A549 (cell line): ENCODE data around the gene FUT1. TPM values are rescaled to one million over a fixed set of nuclear protein-coding genes. Genes with fewer than 3 reads are reported as not detected.

Experiments used
- ATAC-seq, 2 experiments: fragments of 200-7000 bp in 1 of 2; fragments of >200 bp in 1 of 2; cut with Nextera tagmentation in 1 of 2; cut with Tn5 transposase in 1 of 2; 3 replicates each; pipeline versions ENCODE4 v1.8.0 to v1.9.1; 2018 to 2020; ENCODE audit warnings: mild to moderate bottlenecking in 1 of 2, moderate library complexity in 1 of 2
- CTCF ChIA-PET: fragments of 300-600 bp; sonication (Branson Sonifier 250); formaldehyde crosslinking; extraction: SDS; loops from one replicate; lab custom pipeline; 2021; ENCODE audit warnings: antibody characterized with exemption, inconsistent platforms; lab: Yijun Ruan, JAX
- POLR2A ChIA-PET: fragments of 350-600 bp; formaldehyde crosslinking; extraction: SDS; loops from one replicate; lab custom pipeline; 2021; ENCODE audit warnings: antibody characterized with exemption, inconsistent platforms; lab: Yijun Ruan, JAX
- DNase-seq, 2 experiments: peaks; one replicate each; pipeline versions ENCODE4 v3.0.0 to v3.0.0-alpha.2; 2011 to 2016; ENCODE audit warnings: low read depth in 1 of 2, low spot score in 1 of 2
- FAIRE-seq: peaks from 2 replicates; lab custom pipeline; 2011; peaks lifted over from hg19 to GRCh38; lab: Jason Lieb, UNC
- H3K27ac ChIP-seq, 2 experiments: fragments of >200 bp; sonication (Bioruptor Twin); formaldehyde crosslinking; 3 replicates each; pipeline ENCODE4 v1.5.1; 2016 to 2017
- H3K4me1 ChIP-seq: fragments of >200 bp; sonication (Bioruptor Twin); formaldehyde crosslinking; 3 replicates; pipeline ENCODE4 v1.6.1; 2016
- H3K4me2 ChIP-seq: fragments of >200 bp; sonication (Bioruptor Twin); formaldehyde crosslinking; 3 replicates; pipeline ENCODE4 v1.6.1; 2016
- H3K4me3 ChIP-seq: fragments of >200 bp; sonication (Bioruptor Twin); formaldehyde crosslinking; 3 replicates; pipeline ENCODE4 v1.5.1; 2016
- H3K9me3 ChIP-seq: fragments of >200 bp; sonication (Bioruptor Twin); formaldehyde crosslinking; 3 replicates; pipeline ENCODE4 v1.6.1; 2016
- CEBPB ChIP-seq, 2 experiments: fragments of >200 bp in 1 of 2; sonication (Bioruptor Twin) in 1 of 2; formaldehyde crosslinking in 1 of 2; IDR thresholded peaks; 2 replicates each; pipeline ENCODE4 v1.6.1; 2012 to 2016
- CTCF ChIP-seq: fragments of >200 bp; sonication (Bioruptor Twin); formaldehyde crosslinking; IDR thresholded peaks from 3 replicates; pipeline ENCODE4 v1.5.1; 2016
- EHF ChIP-seq: fragments of 250-450 bp; sonication (Bioruptor Pico); IDR thresholded peaks from 2 replicates; pipeline ENCODE4 v1.5.0; 2020; ENCODE audit warnings: mild to moderate bottlenecking
- EHMT2 ChIP-seq: fragments of 200-600 bp; sonication (generic); IDR thresholded peaks from 2 replicates; pipeline ENCODE4 v1.6.1; 2016; ENCODE audit warnings: antibody characterized with exemption, low read depth, mild to moderate bottlenecking, moderate library complexity
- ELK1 ChIP-seq: fragments of 150-350 bp; IDR thresholded peaks from 2 replicates; pipeline ENCODE4 v1.6.1; 2014; ENCODE audit warnings: low read depth, mild to moderate bottlenecking, low read length
- HES2 ChIP-seq: fragments of >200 bp; sonication (Bioruptor Twin); formaldehyde crosslinking; IDR thresholded peaks from 2 replicates; pipeline ENCODE4 v1.6.1; 2016
- HEYL ChIP-seq: fragments of 250-450 bp; sonication (Bioruptor Pico); IDR thresholded peaks from 2 replicates; pipeline ENCODE4 v1.8.0; 2021; ENCODE audit warnings: mild to moderate bottlenecking, moderate library complexity
- KDM1A ChIP-seq: fragments of 200-600 bp; sonication (generic); IDR thresholded peaks from 2 replicates; pipeline ENCODE4 v1.6.1; 2016; ENCODE audit warnings: low read depth, mild to moderate bottlenecking
- KDM5A ChIP-seq: fragments of 200-600 bp; sonication (generic); IDR thresholded peaks from 2 replicates; pipeline ENCODE4 v1.6.1; 2016; ENCODE audit warnings: antibody characterized with exemption, mild to moderate bottlenecking
- MAFK ChIP-seq: fragments of 450-650 bp; IDR thresholded peaks from 2 replicates; pipeline ENCODE4 v1.6.1; 2014; ENCODE audit not compliant: partially characterized antibody
- MYC ChIP-seq: IDR thresholded peaks from 2 replicates; pipeline ENCODE4 v1.6.1; 2012; ENCODE audit warnings: mild to moderate bottlenecking, inconsistent platforms, low read length, improper control_type of control experiment, borderline replicate concordance
- NR3C1 ChIP-seq: fragments of >200 bp; sonication (Bioruptor Twin); formaldehyde crosslinking; IDR thresholded peaks from 3 replicates; pipeline ENCODE4 v1.6.1; 2017
- PBX3 ChIP-seq: IDR thresholded peaks from 2 replicates; pipeline ENCODE4 v1.6.1; 2012
- POLR2A ChIP-seq: IDR thresholded peaks from 2 replicates; pipeline ENCODE4 v1.6.1; 2012; ENCODE audit warnings: mild to moderate bottlenecking, low read length
- RAD21 ChIP-seq, 2 experiments: fragments of >200 bp in 1 of 2; sonication (Bioruptor Twin) in 1 of 2; formaldehyde crosslinking in 1 of 2; IDR thresholded peaks in 1 of 2; conservative IDR thresholded peaks in 1 of 2; 2 replicates in 1 of 2; 3 replicates in 1 of 2; pipeline ENCODE4 v1.6.1; 2012 to 2018; ENCODE audit warnings: inconsistent platforms in 1 of 2
- RFX5 ChIP-seq: fragments of 450-650 bp; IDR thresholded peaks from 2 replicates; pipeline ENCODE4 v1.7.1; 2014; ENCODE audit warnings: antibody characterized with exemption, mild to moderate bottlenecking, moderate library complexity
- RNF2 ChIP-seq: fragments of 200-600 bp; sonication (generic); IDR thresholded peaks from 2 replicates; pipeline ENCODE4 v1.6.1; 2016; ENCODE audit warnings: low read depth, mild to moderate bottlenecking, antibody characterized with exemption, moderate library complexity, borderline replicate concordance
- TP53 ChIP-seq: fragments of 250-450 bp; sonication (Bioruptor Pico); IDR thresholded peaks from 2 replicates; pipeline ENCODE4 v1.5.0; 2021; ENCODE audit warnings: mild to moderate bottlenecking, moderate library complexity
- USF2 ChIP-seq: fragments of 450-650 bp; IDR thresholded peaks from 2 replicates; pipeline ENCODE4 v1.6.1; 2014; ENCODE audit warnings: antibody characterized with exemption
- ZFP36 ChIP-seq: fragments of 450-650 bp; IDR thresholded peaks from 2 replicates; pipeline ENCODE4 v1.6.1; 2014; ENCODE audit warnings: borderline replicate concordance; ENCODE audit not compliant: partially characterized antibody
- ZNF302 ChIP-seq: fragments of 250-450 bp; sonication (Bioruptor Pico); IDR thresholded peaks from 2 replicates; pipeline ENCODE4 v1.9.0; 2021; ENCODE audit warnings: inconsistent platforms, mild to moderate bottlenecking, moderate library complexity
- WGBS: methylation state at CpG from one replicate; pipeline ENCODE4 v1.1.6; 2017; ENCODE audit errors: missing lambda C conversion rate; 5-methylcytosine and 5-hydroxymethylcytosine counted together
- polyA plus RNA-seq, 4 experiments: library from polyadenylated mRNA; depleted of rRNA in 3 of 4; stranded (reverse); fragments of >200 nt; fragmentation: RNase III in 1 of 4; extraction: RNeasy Plus Mini Kit Qiagen cat#74134 plus additional on column Dnase treatment in 1 of 4; gene quantifications; 2 replicates in 3 of 4; 3 replicates in 1 of 4; pipeline ENCODE4 v1.2.3, GENCODE V29; 2011 to 2017
- TF ChIP-seq, protein P1 (sequence below): fragments of 250-450 bp; sonication (Bioruptor Pico); IDR thresholded peaks from 2 replicates; pipeline ENCODE4 v1.5.0; 2020; ENCODE audit warnings: low read depth, mild to moderate bottlenecking, moderate library complexity
- TF ChIP-seq, protein P2 (sequence below): IDR thresholded peaks from 2 replicates; pipeline ENCODE4 v1.6.1; 2012

The FUT1 gene
- polyA plus RNA-seq, 2 of the 4 experiments (the other 2 are of a cell fraction) = 0.13 to 1.5 TPM

GRCh38 chr19:48737360-48737998 lies 15.0 kb downstream of the FUT1 start:
- ChIA-PET POLR2A (interaction anchor here (1.0 kb wide), 1 partner anchor 17 kb away, joined by 4 read pairs; no protein-coding TSS in a partner anchor), CTCF (interaction anchor here (1.2 to 5.4 kb wide), 9 partner anchors 10 to 62 kb away, joined by 4 to 69 read pairs (median 11); partner anchors contain the start of gene IZUMO1)
- Histone ChIP-seq H3K9me3 (no peaks in the 10 kb centered on the region), H3K4me1 (peaks cover 16% of the 10 kb centered on the region), H3K4me2 (no peak overlapping the region), H3K4me3 (no peak overlapping the region), H3K27ac (no peak overlapping the region)
- FAIRE-seq = no peak
- WGBS = 77% methylated on average over 22 of the region's 22 CpGs
- DNase-seq = peak; percentile 55 to 68
- TF ChIP-seq ZFP36 = no peak
- TF ChIP-seq, protein P1, sequence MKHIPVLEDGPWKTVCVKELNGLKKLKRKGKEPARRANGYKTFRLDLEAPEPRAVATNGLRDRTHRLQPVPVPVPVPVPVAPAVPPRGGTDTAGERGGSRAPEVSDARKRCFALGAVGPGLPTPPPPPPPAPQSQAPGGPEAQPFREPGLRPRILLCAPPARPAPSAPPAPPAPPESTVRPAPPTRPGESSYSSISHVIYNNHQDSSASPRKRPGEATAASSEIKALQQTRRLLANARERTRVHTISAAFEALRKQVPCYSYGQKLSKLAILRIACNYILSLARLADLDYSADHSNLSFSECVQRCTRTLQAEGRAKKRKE = no peak
- no peak for TF ChIP-seq PBX3
- no peak for TF ChIP-seq KDM5A
- no peak for TF ChIP-seq ZNF302
- no peak for TF ChIP-seq CEBPB (IDR thresholded peaks at IDR 0.05)
- TF ChIP-seq NR3C1 = no peak
- TF ChIP-seq HES2 = no peak
- ATAC-seq = peak in 1 of 2 experiments; percentile 5; a peak in 3 of 6 replicates

DNA sequence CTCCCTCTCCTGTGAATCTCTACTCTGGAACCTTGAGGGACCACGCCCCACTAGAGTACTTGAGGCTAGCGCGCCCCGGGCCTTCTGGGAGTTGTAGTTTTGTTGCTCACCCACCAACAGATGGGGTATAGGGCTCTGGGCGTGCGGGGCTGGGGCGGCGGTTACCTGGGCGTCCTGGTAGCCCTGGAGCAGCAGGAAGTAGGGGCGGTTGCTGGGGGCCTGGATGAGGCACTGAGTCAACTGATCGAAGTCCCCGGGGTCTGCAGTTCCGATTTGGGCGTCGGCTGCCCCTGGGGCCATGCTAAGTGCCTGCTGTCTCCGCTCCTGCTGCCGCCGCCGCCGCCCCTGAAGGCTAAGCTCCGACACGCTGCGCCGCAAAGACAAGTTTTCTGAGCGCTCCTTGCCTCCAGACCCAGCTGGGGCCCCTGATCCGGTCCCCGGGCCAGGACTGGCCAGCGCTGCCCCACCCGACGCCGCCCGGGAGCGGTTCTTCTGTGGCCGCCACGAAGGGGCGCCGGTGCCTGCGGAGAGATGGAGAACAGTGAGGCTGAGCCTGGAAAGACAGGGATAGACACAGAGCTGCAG lies 17.3 kb downstream of the FUT1 start:
- Histone ChIP-seq H3K9me3 (no peaks in the 10 kb centered on the region), H3K4me1 (peaks cover 16% of the 10 kb centered on the region), H3K4me3 (peak overlapping the region; percentile 49), H3K27ac (peak overlapping the region; percentile 77 to 81), H3K4me2 (peak overlapping the region; percentile 72)
- no peak for FAIRE-seq
- WGBS = 25% methylated on average over 32 of the region's 38 CpGs
- CTCF ChIA-PET = interaction anchor here (0.6 to 5.4 kb wide), 11 partner anchors 8 to 238 kb away, joined by 3 to 69 read pairs (median 4); partner anchors contain the start of genes HSD17B14 and IZUMO1
- peak; percentile 77 to 87 for ATAC-seq
- POLR2A ChIA-PET = interaction anchor here (0.6 to 2.4 kb wide), 2 partner anchors 14 to 60 kb away, joined by 3 to 5 read pairs; no protein-coding TSS in a partner anchor
- TF ChIP-seq EHF (CRISPR knock-in tag) = no peak
- TF ChIP-seq RAD21 (conservative IDR thresholded peaks at IDR 0.05 in 1 of 2, IDR thresholded peaks at IDR 0.05 in 1 of 2) = peak; percentile 28 to 35; a peak in 3 of 5 replicates
- peak; percentile 28; the same call in 2 of the 3 replicates for TF ChIP-seq CTCF
- TF ChIP-seq, protein P2, sequence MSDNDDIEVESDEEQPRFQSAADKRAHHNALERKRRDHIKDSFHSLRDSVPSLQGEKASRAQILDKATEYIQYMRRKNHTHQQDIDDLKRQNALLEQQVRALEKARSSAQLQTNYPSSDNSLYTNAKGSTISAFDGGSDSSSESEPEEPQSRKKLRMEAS = peak; percentile 49; the same call in 1 of the 2 replicates
- peak; percentile 38; the same call in 1 of the 2 replicates for TF ChIP-seq RFX5
- no peak for TF ChIP-seq MYC
- peak; percentile 85 to 95 for DNase-seq

GRCh38 chr19:48734625-48735024 lies 17.8 kb downstream of the FUT1 start:
- CTCF ChIA-PET = interaction anchor here (0.6 to 5.4 kb wide), 11 partner anchors 8 to 238 kb away, joined by 3 to 69 read pairs (median 4); partner anchors contain the start of genes CA11, HSD17B14 and IZUMO1
- no peak for FAIRE-seq
- peak overlapping the region; percentile 72 for H3K4me2 ChIP-seq
- WGBS = 91% methylated on average over 9 of the region's 9 CpGs
- H3K4me3 ChIP-seq = peak overlapping the region; percentile 49
- POLR2A ChIA-PET = interaction anchor here (2.4 kb wide), 1 partner anchor 14 kb away, joined by 5 read pairs; no protein-coding TSS in a partner anchor
- no peaks in the 10 kb centered on the region for H3K9me3 ChIP-seq
- H3K27ac ChIP-seq = peak overlapping the region; percentile 77 to 81; a peak in 3 of 6 replicates
- ATAC-seq = no peak
- no peak for DNase-seq
- peaks cover 11% of the 10 kb centered on the region for H3K4me1 ChIP-seq
- TF ChIP-seq USF2 = no peak
- no peak for TF ChIP-seq NR3C1
- no peak for TF ChIP-seq POLR2A
- TF ChIP-seq MAFK = no peak
- TF ChIP-seq ELK1 = no peak
- TF ChIP-seq, protein P1 = no peak
- TF ChIP-seq ZFP36 = no peak
- TF ChIP-seq KDM1A = no peak
- TF ChIP-seq RNF2 = no peak
- no peak for TF ChIP-seq HEYL (CRISPR knock-in tag)
- no peak for TF ChIP-seq CEBPB (IDR thresholded peaks at IDR 0.05)
- no peak for TF ChIP-seq EHF (CRISPR knock-in tag)
- no peak for TF ChIP-seq TP53
- TF ChIP-seq EHMT2 = no peak
